Stomach (tissue), 9 donors: Measurements from ENCODE around the gene RAB22A. TPM values are rescaled to one million over a fixed set of nuclear protein-coding genes. Genes with fewer than 3 reads are reported as not detected.
"Not testable (repeated sequence)": the region's sequence is repeated elsewhere in the genome, so short reads cannot be mapped to it uniquely, and the experiment has no call there.

Experiments
- DNase-seq, 2 donors: peaks; one replicate each; pipeline versions ENCODE4 v3.0.0 to v3.0.0-alpha.2; 2013 to 2019
- H3K27ac ChIP-seq, 5 donors: fragments of 200-600 bp in 4 of 5; sonication (generic) in 4 of 5; one replicate each; pipeline ENCODE4 v1.5.1; 2013 to 2019; ENCODE audit warnings: mild to moderate bottlenecking in 1 of 5, moderate library complexity in 1 of 5
- H3K27me3 ChIP-seq, 3 donors: fragments of 200-600 bp; sonication (generic); one replicate each; pipeline ENCODE4 v1.5.1; 2017 to 2019; ENCODE audit warnings: mixed run types in 1 of 3
- H3K36me3 ChIP-seq, 4 donors: fragments of 200-600 bp; sonication (generic); 1 replicate in 3 of 4; 2 replicates in 1 of 4; pipeline ENCODE4 v1.5.1; 2016 to 2019
- H3K4me1 ChIP-seq, 4 donors: fragments of 200-600 bp; sonication (generic); one replicate each; pipeline ENCODE4 v1.5.1; 2016 to 2019
- H3K4me3 ChIP-seq, 4 donors: fragments of 200-600 bp; sonication (generic) in 3 of 4; one replicate each; pipeline ENCODE4 v1.5.1; 2016 to 2019; ENCODE audit warnings: mild to moderate bottlenecking in 1 of 4
- H3K9me3 ChIP-seq, 4 donors: fragments of 200-600 bp; sonication (generic); one replicate each; pipeline ENCODE4 v1.5.1; 2016 to 2019
- CTCF ChIP-seq, 7 experiments: fragments of 450-650 bp in 4 of 7; fragments of 200-600 bp in 3 of 7; sonication (generic) in 3 of 7; IDR thresholded peaks; one replicate each; pipeline ENCODE4 v1.5.1; 2016 to 2019; ENCODE audit warnings: antibody characterized with exemption in 7 of 7, control low read depth in 2 of 7, mild to moderate bottlenecking in 1 of 7
- EP300 ChIP-seq: sonication (generic); formaldehyde crosslinking; IDR thresholded peaks from one replicate; pipeline ENCODE4 v1.6.1; 2017; ENCODE audit warnings: antibody characterized with exemption
- POLR2A ChIP-seq, 4 donors: fragments of 450-650 bp; IDR thresholded peaks; one replicate each; pipeline ENCODE4 v1.6.1; 2016; ENCODE audit warnings: antibody characterized with exemption in 4 of 4, control low read depth in 2 of 4, mild to moderate bottlenecking in 1 of 4, moderate library complexity in 1 of 4
- POLR2AphosphoS5 ChIP-seq, 3 donors: sonication (generic); formaldehyde crosslinking; IDR thresholded peaks; one replicate each; pipeline ENCODE4 v1.6.1; 2016; ENCODE audit warnings: antibody characterized with exemption in 3 of 3
- WGBS, 5 donors: extraction: QIAGEN DNeasy Blood & Tissue Kit in 3 of 5; methylation state at CpG; one replicate each; pipeline versions ENCODE4 v1.1.5 to v1.1.7; 2013 to 2018; 5-methylcytosine and 5-hydroxymethylcytosine counted together
- intact Hi-C: fragments of 100-400 bp; cut with DNase I; formaldehyde crosslinking; loops from one replicate; pipeline ENCODE4 v1.15.1; 2023; ENCODE audit warnings: low total_unique reads
- polyA plus RNA-seq, 3 donors: library from polyadenylated mRNA; stranded (reverse); fragments of 200-250 nt; gene quantifications; one replicate each; pipeline ENCODE4 v1.2.3, GENCODE V29; 2013
- total RNA-seq, 5 donors: library from RNA; depleted of rRNA; stranded (reverse); fragments of >200 nt; gene quantifications; one replicate each; pipeline versions ENCODE4 v1.1.0 to v1.2.3, GENCODE V29; 2014 to 2016
- donor health status: healthy with polysubstance abuse.
- donor health status: Bipolar disorder and iron deficiency.
- donor health status: healthy.

RAB22A gene
- total and polyA plus RNA-seq, 8 donors, result 2.9 to 19.3 (median 8.5) TPM

GRCh38 chr20:58362970-58363369, 53.5 kb downstream of the RAB22A start:
- H3K9me3 ChIP-seq, result no peaks in the 10 kb centered on the region
- 92 to 96% (median 95%) methylated on average over 4 of the region's 4 CpGs for WGBS, 5 donors
- intact Hi-C loops, result no loop called here

GRCh38 chr20:58366866-58367265, 57.4 kb downstream of the RAB22A start:
- Histone ChIP-seq H3K27me3 (no peaks in the 10 kb centered on the region), H3K36me3 (peaks cover 0 to 49% (median 30%) of the 10 kb centered on the region in 4 donors), H3K4me1 (peaks cover 0 to 11% (median 5%) of the 10 kb centered on the region in 4 donors), H3K27ac (peak overlapping the region in 1 of 5 donors; percentile 33), H3K4me3 (no peak overlapping the region), H3K9me3 (no peaks in the 10 kb centered on the region)
- WGBS, 5 donors, result 66 to 87% (median 78%) methylated on average over 3 of the region's 3 CpGs
- no peak for DNase-seq
- intact Hi-C loops, result no loop called here
- TF ChIP-seq POLR2A (IDR thresholded peaks at IDR 0.05) (no peak), POLR2AphosphoS5 (IDR thresholded peaks at IDR 0.05) (peak in 1 of 3 donors; percentile 37)

More at GRCh38 chr20:58362970-58363369, 53.5 kb downstream of the RAB22A start:
- no peak for TF ChIP-seq EP300
- TF ChIP-seq POLR2A (IDR thresholded peaks at IDR 0.05), result no peak
- no peak for TF ChIP-seq CTCF (IDR thresholded peaks at IDR 0.05)
- TF ChIP-seq POLR2AphosphoS5 (IDR thresholded peaks at IDR 0.05), result no peak
- Histone ChIP-seq H3K4me3 (no peak overlapping the region), H3K27ac (no peak overlapping the region), H3K27me3 (no peaks in the 10 kb centered on the region), H3K4me1 (peaks cover 0 to 13% (median 6%) of the 10 kb centered on the region in 4 donors), H3K36me3 (peaks cover 10 to 86% (median 62%) of the 10 kb centered on the region in 4 donors)
- DNase-seq, result no peak

GRCh38 chr20:58372806-58373205, 63.3 kb downstream of the RAB22A start:
- no peak overlapping the region for H3K4me3 ChIP-seq
- H3K36me3 ChIP-seq, result peaks cover 0 to under 1% (median 0%) of the 10 kb centered on the region in 4 donors
- no peak overlapping the region for H3K27ac ChIP-seq
- H3K9me3 ChIP-seq, result no peaks in the 10 kb centered on the region
- 42 to 45% (median 44%) methylated on average over 9 of the region's 9 CpGs for WGBS, 5 donors
- intact Hi-C loops, result loop anchor here (10.0 kb wide), 1 partner anchor 48 kb away; no protein-coding TSS in a partner anchor
- H3K27me3 ChIP-seq, result peaks cover 0 to 18% (median 0%) of the 10 kb centered on the region in 3 donors
- TF ChIP-seq CTCF (IDR thresholded peaks at IDR 0.05) (no peak), POLR2AphosphoS5 (IDR thresholded peaks at IDR 0.05) (no peak), EP300 (no peak), POLR2A (IDR thresholded peaks at IDR 0.05) (no peak)
- no peak for DNase-seq
- H3K4me1 ChIP-seq, result no peaks in the 10 kb centered on the region

- intact Hi-C loops, result loop anchor here (10.0 kb wide), 1 partner anchor 48 kb away; no protein-coding TSS in a partner anchor
- not testable (repeated sequence) for H3K4me3 ChIP-seq, H3K4me1 ChIP-seq, H3K9me3 ChIP-seq, H3K27ac ChIP-seq, DNase-seq, H3K36me3 ChIP-seq
- WGBS, 5 donors, result 86 to 92% (median 89%) methylated on average over 8 of the region's 8 CpGs
- H3K27me3 ChIP-seq, result peaks cover 0 to 18% (median 0%) of the 10 kb centered on the region in 3 donors
Observed at GRCh38 chr20:58373296-58373695, 63.8 kb downstream of the RAB22A start.

GRCh38 chr20:58374027-58374850, 64.7 kb downstream of the RAB22A start:
- Histone ChIP-seq H3K4me1 (no peaks in the 10 kb centered on the region), H3K27ac (no peak overlapping the region), H3K4me3 (no peak overlapping the region), H3K27me3 (peaks cover 0 to 18% (median 0%) of the 10 kb centered on the region in 3 donors), H3K36me3 (no peaks in the 10 kb centered on the region), H3K9me3 (no peaks in the 10 kb centered on the region)
- DNase-seq, result no peak
- intact Hi-C loops, result loop anchor here (10.0 kb wide), 1 partner anchor 49 kb away; no protein-coding TSS in a partner anchor
- WGBS, 5 donors, result 80 to 88% (median 83%) methylated on average over 18 to 19 of the region's 19 CpGs
- TF ChIP-seq EP300 (no peak), POLR2A (IDR thresholded peaks at IDR 0.05) (no peak), POLR2AphosphoS5 (IDR thresholded peaks at IDR 0.05) (no peak), CTCF (IDR thresholded peaks at IDR 0.05) (no peak)
